ENCODE measurements around the gene LRRTM4. TPM values are rescaled to one million over a fixed set of nuclear protein-coding genes. Genes with fewer than 3 reads are reported as not detected.

The LRRTM4 gene
- total RNA-seq, 2 donors from 2014 or later: 0.24 TPM; not detected in 1

- no peak overlapping the region for H3K27ac ChIP-seq
- no peak overlapping the region for H3K4me3 ChIP-seq
- H3K4me1 ChIP-seq: no peaks in the 10 kb centered on the region
- TF ChIP-seq CTCF (IDR thresholded peaks at IDR 0.05): no peak
- DNase-seq (ENCODE audit: low spot score): no peak
- no peaks in the 10 kb centered on the region for H3K9me3 ChIP-seq
- H3K27me3 ChIP-seq: no peaks in the 10 kb centered on the region
- no peaks in the 10 kb centered on the region for H3K36me3 ChIP-seq
Measured at GRCh38 chr2:77008853-77009252, 513.3 kb downstream of the LRRTM4 start.

- Histone ChIP-seq H3K36me3 (no peaks in the 10 kb centered on the region), H3K4me3 (no peak overlapping the region), H3K4me1 (no peaks in the 10 kb centered on the region), H3K9me3 (no peaks in the 10 kb centered on the region), H3K27me3 (no peaks in the 10 kb centered on the region), H3K27ac (no peak overlapping the region)
- TF ChIP-seq CTCF (IDR thresholded peaks at IDR 0.05): no peak
- DNase-seq (ENCODE audit: low spot score): no peak
Measured at GRCh38 chr2:77007686-77008085, 514.5 kb downstream of the LRRTM4 start.

- TF ChIP-seq CTCF (IDR thresholded peaks at IDR 0.05): no peak
- no peak for DNase-seq (ENCODE audit: low spot score)
- no peaks in the 10 kb centered on the region for H3K4me1 ChIP-seq
- no peaks in the 10 kb centered on the region for H3K27me3 ChIP-seq
- no peaks in the 10 kb centered on the region for H3K36me3 ChIP-seq
- no peaks in the 10 kb centered on the region for H3K9me3 ChIP-seq
- no peak overlapping the region for H3K4me3 ChIP-seq
- no peak overlapping the region for H3K27ac ChIP-seq
Measured at GRCh38 chr2:77005522-77005921, 516.7 kb downstream of the LRRTM4 start.

- DNase-seq (ENCODE audit: low spot score): no peak
- Histone ChIP-seq H3K36me3 (no peaks in the 10 kb centered on the region), H3K4me1 (no peaks in the 10 kb centered on the region), H3K27me3 (no peaks in the 10 kb centered on the region), H3K4me3 (no peak overlapping the region), H3K9me3 (no peaks in the 10 kb centered on the region), H3K27ac (no peak overlapping the region)
- TF ChIP-seq CTCF (IDR thresholded peaks at IDR 0.05): no peak
Measured at GRCh38 chr2:77001895-77002294, 520.3 kb downstream of the LRRTM4 start.

- no peak overlapping the region for H3K27ac ChIP-seq
- TF ChIP-seq CTCF (IDR thresholded peaks at IDR 0.05): no peak
- H3K27me3 ChIP-seq: no peaks in the 10 kb centered on the region
- H3K4me1 ChIP-seq: no peaks in the 10 kb centered on the region
- H3K9me3 ChIP-seq: no peaks in the 10 kb centered on the region
- no peaks in the 10 kb centered on the region for H3K36me3 ChIP-seq
- DNase-seq (ENCODE audit: low spot score): no peak
- H3K4me3 ChIP-seq: no peak overlapping the region
Measured at GRCh38 chr2:76998704-76999103, 523.5 kb downstream of the LRRTM4 start.

- no peak for DNase-seq (ENCODE audit: low spot score)
- Histone ChIP-seq H3K27ac (no peak overlapping the region), H3K27me3 (no peaks in the 10 kb centered on the region), H3K36me3 (no peaks in the 10 kb centered on the region), H3K4me3 (no peak overlapping the region), H3K4me1 (no peaks in the 10 kb centered on the region), H3K9me3 (no peaks in the 10 kb centered on the region)
- no peak for TF ChIP-seq CTCF (IDR thresholded peaks at IDR 0.05)
Measured at GRCh38 chr2:76998152-76998551, 524.0 kb downstream of the LRRTM4 start.

Measured in right atrium auricular region (tissue), 2 donors.